Adrenal gland (tissue), 5 donors: ENCODE results near the gene RANGAP1.

Experiments
- CTCF ChIP-seq, 6 experiments: fragments of 450-650 bp in 4 of 6; fragments of 200-600 bp in 2 of 6; sonication (generic) in 1 of 6; IDR thresholded peaks; 1 replicate in 5 of 6; 2 replicates in 1 of 6; pipeline versions ENCODE4 v1.5.1 to v1.8.0; 2016 to 2021; ENCODE audit warnings: antibody characterized with exemption in 6 of 6, mild to moderate bottlenecking in 2 of 6, moderate library complexity in 1 of 6
- POLR2A ChIP-seq, 2 donors: fragments of 450-650 bp; IDR thresholded peaks; one replicate each; pipeline ENCODE4 v1.6.1; 2017; ENCODE audit warnings: antibody characterized with exemption in 2 of 2, mild to moderate bottlenecking in 2 of 2, moderate library complexity in 1 of 2
- donor health status: DM: no; HTN: no; CAD: no.

- TF ChIP-seq CTCF (IDR thresholded peaks at IDR 0.05): no peak
- no peak for TF ChIP-seq POLR2A (IDR thresholded peaks at IDR 0.05)
These were observed 12.9 kb downstream of the RANGAP1 start for GRCh38 chr22:41273128-41273527.
